Lower leg skin (tissue), 3 donors: ENCODE measurements around the gene ZNF584.

Experiments
- POLR2A ChIP-seq, 2 donors: fragments of 450-650 bp; IDR thresholded peaks; one replicate each; pipeline ENCODE4 v1.6.1; 2016 to 2017; ENCODE audit warnings: antibody characterized with exemption in 2 of 2, mild to moderate bottlenecking in 1 of 2, moderate library complexity in 1 of 2
- TF ChIP-seq, protein P1 (sequence below), 3 donors: fragments of 450-650 bp; IDR thresholded peaks; one replicate each; pipeline ENCODE4 v1.5.1; 2016; ENCODE audit warnings: antibody characterized with exemption in 3 of 3, mild to moderate bottlenecking in 3 of 3, moderate library complexity in 2 of 3

DNA sequence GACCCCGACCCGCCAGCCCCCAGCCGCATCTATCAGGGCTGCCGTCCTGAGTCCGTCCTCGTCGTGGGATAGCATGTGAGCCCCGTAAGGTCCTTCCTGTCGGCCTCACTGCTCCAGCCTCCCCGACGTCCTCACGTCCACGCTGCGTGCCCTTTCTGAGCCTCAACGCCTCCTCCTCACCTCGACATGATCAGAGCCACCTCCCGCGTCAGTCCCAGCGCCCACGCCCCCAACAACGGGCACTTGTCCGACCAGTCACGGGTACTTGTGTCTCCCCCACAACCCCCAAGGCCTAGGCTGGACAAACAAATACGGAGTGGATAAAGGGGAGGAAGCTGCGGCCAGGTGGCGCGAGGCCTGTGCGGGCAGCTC lies 46.6 kb upstream of the ZNF584 start:
- TF ChIP-seq, protein P1, sequence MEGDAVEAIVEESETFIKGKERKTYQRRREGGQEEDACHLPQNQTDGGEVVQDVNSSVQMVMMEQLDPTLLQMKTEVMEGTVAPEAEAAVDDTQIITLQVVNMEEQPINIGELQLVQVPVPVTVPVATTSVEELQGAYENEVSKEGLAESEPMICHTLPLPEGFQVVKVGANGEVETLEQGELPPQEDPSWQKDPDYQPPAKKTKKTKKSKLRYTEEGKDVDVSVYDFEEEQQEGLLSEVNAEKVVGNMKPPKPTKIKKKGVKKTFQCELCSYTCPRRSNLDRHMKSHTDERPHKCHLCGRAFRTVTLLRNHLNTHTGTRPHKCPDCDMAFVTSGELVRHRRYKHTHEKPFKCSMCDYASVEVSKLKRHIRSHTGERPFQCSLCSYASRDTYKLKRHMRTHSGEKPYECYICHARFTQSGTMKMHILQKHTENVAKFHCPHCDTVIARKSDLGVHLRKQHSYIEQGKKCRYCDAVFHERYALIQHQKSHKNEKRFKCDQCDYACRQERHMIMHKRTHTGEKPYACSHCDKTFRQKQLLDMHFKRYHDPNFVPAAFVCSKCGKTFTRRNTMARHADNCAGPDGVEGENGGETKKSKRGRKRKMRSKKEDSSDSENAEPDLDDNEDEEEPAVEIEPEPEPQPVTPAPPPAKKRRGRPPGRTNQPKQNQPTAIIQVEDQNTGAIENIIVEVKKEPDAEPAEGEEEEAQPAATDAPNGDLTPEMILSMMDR (IDR thresholded peaks at IDR 0.05), result no peak
- TF ChIP-seq POLR2A (IDR thresholded peaks at IDR 0.05), result no peak
